Stimulated activated CD8-positive, alpha-beta memory T cell treated with anti-CD3 and anti-CD28 coated beads, Interleukin-7, amount 100 ng/mL, for 48 hours (primary cell): ENCODE measurements around the gene AK1.

ENCODE experiments used
- DNase-seq, 2 donors: peaks; one replicate each; pipeline ENCODE4 v3.0.0-alpha.2; 2020; ENCODE audit warnings: low read depth in 1 of 2; ENCODE audit errors: extremely low read depth in 1 of 2

AK1 gene

DNA sequence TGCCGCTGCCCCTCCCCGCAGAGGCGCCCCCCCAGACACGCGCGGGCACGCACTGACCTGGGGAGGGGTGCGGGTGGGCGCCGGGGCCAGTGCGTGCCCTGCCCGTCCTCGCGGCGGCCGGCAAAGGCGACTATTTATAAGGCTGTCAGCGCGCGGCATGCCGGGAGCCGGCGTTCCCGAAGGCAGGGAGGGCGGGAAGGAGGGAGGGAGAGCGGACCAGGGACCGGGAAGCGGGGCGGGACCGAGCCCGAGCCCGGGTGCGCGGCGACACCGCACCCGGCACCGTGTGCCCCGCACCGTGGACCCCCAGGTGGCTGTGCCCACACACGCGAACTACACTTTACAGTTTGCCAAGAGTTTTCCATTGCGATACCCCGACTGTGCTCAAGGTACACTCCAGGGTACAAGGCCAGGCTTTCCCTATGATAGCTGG is at the start of gene AK1:
Gene AK1 (minus strand): TSS at position 110 of the 433 bp plus-strand sequence. CDS start 3,058 bp downstream, outside the sequence.
- no peak for DNase-seq

DNA sequence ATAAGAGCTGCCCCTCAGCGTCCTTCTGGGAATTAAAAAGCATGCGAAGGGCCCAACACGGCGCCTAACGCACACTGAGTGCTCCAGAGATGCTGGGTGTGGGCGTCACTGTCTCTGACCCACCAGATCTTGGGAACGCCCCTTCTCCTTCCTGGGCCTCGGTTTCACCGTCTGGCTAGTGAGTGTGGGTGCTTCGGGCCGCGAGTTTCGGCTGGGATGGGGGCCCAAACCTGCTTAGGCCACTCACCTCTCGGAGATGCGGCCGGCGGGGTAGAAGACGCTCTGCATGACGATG is 49.4 kb upstream of the AK1 start:
- no peak for DNase-seq

DNA sequence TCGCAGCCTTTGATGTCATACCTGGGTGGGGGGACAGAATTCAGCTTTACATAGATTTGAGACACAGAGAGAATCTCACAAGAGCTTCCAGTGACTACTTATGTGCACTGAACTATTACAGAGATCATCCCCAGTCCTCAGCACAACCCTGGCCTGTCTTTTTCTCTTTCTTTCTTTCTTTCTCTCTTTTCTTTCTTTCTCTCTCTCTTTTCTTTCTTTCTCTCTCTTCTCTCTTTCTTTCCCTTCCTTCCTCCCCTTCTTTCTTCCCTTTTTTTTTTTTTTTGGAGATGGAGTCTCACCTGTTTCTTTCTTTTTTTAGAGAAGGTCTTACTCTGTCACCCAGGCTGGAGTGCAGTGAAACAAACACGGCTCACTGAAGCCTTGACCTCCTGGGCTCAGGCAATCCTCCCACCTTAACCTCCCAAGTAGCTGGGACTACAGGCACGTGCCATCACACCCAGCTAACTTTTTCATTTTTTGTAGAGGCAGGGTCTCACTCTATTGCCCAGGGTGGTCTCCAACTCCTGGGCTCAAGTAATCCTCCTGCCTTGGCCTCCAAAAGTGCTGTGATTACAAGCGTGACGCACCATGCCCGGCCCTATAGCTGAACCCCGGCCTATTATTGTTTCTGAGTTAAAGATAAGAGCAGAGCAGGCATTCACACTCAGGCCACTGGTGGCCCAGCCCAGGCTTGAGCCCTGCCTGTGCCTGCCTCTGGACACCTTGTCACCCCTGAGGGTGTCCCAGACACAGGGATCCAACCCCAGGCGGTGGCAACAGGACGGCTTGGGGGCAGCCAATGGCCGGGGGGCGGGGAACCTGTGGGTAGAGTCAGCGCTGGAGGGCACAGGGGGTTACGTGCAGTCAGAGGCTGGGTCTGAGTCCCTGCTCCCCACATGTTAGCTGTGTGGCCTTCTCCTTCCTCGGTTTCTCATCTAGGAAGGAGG is 48.8 kb upstream of the AK1 start:
- no peak for DNase-seq

GRCh38 chr9:127924736-127925444 is 47.4 kb upstream of the AK1 start:
- no peak for DNase-seq

- no peak for DNase-seq
These were observed 46.3 kb upstream of the AK1 start for GRCh38 chr9:127923771-127924170.

DNA sequence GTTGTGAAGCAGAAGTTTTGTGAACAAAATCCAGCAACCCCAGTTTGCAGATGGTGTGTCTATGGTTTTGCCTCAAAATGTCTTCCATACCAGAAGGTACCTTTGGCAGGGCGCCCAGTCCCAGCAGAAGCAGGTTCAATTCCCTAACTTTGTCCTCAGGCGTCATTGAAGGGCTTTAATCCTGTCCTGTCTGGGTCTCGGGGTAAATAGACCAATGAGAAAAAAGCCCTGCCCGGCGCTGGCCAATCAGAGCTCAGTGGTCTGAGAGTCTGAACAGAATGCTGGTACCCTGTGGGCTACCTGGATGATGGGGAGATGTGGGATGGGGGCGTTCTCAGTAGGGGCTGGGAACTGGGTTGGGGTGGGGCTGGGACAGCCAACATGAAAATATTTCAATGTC is 45.6 kb upstream of the AK1 start:
- no peak for DNase-seq

- DNase-seq: no peak
These were observed 44.2 kb upstream of the AK1 start for GRCh38 chr9:127921557-127922120.

DNA sequence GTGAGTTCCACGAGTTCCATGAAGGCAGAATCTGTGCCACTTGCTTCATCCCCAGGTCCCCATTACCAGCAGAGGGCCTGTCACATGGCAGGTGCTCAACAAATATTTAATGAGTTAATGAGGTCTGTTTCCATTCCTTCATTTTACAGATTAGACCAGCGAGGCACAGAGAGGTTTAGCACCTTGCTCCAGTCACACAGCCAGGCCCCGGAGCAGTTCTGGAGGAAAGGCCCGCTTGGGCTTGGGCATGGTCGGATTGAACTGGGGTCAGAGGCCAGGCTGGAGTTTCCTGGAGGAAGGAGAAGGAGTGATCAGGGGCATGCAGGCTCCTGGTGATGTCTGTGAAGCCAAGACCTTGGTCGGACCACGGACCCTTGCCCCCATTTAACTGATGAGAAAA is 43.3 kb upstream of the AK1 start:
- no peak for DNase-seq

DNA sequence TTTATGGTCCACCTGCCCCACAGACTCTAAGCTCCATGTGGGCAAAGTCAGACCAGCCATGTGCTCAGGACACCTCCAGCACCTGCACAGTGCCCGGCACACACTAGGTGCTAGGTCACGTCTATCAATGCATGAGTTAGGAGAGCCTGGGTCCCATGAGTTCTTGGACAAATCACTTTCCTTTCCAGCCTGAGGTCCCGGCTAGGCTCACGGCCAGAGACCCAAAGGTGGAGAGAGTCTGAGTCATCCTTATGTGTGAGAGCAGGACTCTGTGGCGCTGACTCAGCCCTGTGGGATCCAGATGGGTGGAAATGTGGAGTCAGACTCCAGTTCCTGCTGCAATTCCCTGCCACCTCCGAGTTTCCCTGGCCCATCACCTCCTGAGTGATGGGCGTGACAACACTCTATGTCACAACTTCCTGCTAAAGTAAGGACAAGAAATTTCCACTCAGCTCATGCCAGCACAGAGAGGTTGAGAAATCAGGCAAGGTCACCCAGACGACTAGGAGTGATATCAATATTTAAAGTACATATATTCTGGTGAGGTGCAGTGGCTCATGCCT is 41.9 kb upstream of the AK1 start:
- DNase-seq: no peak

GRCh38 chr9:127918183-127919107 is 41.0 kb upstream of the AK1 start:
- DNase-seq: no peak

GRCh38 chr9:127917603-127918002 is 40.1 kb upstream of the AK1 start:
- DNase-seq: no peak

- peak; percentile 86 to 88 for DNase-seq
These were observed 39.5 kb upstream of the AK1 start, which contains the start of gene ST6GALNAC4 for GRCh38 chr9:127916720-127917581. Gene ST6GALNAC4 (minus strand): TSS chr9:127917041. CDS start chr9:127916419, 622 bp downstream.

GRCh38 chr9:127915801-127916719 is 38.6 kb upstream of the AK1 start:
- no peak for DNase-seq

DNA sequence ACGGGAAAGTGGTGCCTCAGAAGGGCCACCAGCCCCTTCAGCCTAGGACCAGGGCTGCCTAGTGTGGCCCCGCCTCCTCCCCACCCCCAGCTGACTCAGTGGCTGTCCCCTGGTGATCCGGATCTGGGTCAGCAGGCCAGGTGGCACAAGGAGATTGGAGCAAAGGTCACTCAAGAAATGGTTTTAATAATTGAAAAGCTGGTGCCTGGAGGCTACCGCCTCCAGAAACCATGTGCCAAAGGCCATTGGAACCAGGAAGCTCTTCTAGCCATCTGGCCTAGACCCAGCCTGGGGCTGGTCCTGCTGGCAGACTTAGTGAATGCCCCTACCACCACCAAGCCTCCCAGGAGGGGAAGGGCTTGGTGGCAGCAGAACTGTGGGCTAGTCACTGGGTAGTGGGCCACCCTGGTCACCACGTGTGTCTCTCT is 37.9 kb upstream of the AK1 start:
- DNase-seq: no peak

GRCh38 chr9:127913682-127914081 is 36.2 kb upstream of the AK1 start:
- no peak for DNase-seq

DNA sequence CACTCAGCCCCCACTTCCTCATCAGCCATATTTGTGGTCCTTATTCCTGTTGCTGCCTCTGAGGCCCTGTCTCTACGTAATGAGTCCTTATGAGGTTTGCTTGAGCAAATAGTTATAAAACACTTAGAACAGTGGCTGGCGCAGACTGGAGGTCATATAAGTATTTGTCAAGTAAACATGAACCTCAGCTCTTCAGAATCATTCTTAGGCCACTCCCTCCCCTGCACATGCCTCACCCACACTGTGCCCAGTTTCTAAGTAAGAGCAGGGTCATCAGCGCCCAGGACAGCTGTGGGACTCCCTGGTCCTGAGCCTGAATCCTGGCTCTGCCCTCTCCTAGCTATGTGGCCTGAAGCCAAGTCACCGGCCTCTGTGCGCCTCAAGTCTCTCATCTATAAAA is 35.4 kb upstream of the AK1 start:
- DNase-seq: no peak

DNA sequence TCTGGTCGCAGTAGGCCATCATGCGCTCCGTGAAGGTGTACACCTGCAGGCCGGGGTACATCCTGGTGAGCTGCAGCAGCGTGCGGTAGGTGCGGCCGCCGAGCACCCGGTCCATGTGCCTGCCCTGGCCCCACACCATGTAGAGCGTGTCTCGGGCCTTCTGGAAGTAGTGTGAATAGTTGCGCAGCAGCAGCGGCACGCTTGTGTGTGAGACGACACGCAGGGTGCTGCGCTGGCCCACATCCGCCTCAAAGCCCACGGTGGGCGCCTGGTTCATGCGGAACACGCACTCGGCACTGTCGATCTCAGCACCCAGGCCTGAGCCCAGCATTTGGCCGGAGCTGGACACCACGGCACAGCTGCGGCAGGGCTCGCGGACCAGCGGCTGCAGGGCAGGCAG is 34.8 kb upstream of the AK1 start:
- no peak for DNase-seq

GRCh38 chr9:127910613-127911205 is 33.2 kb upstream of the AK1 start:
- DNase-seq: no peak
